Testis (tissue), 3 donors: ENCODE results near the gene PPT2. TPM values are rescaled to one million over a fixed set of nuclear protein-coding genes. Genes with fewer than 3 reads are reported as not detected.
A peak's percentile ranks its signal among the peaks of the same experiment; 100 is the strongest.
"Not testable (repeated sequence)": the region's sequence is repeated elsewhere in the genome, so short reads cannot be mapped to it uniquely, and the experiment has no call there.

Experiments used
- DNase-seq: peaks from one replicate; pipeline ENCODE4 v3.0.0-alpha.2; 2019
- H3K27ac ChIP-seq, 2 donors: fragments of 200-600 bp; sonication (generic); one replicate each; pipeline ENCODE4 v1.5.1; 2019
- H3K27me3 ChIP-seq: fragments of 200-600 bp; sonication (generic); one replicate; pipeline ENCODE4 v1.5.1; 2019
- H3K36me3 ChIP-seq: fragments of 200-600 bp; sonication (generic); one replicate; pipeline ENCODE4 v1.5.1; 2017; ENCODE audit warnings: low read depth; ENCODE audit errors: missing control alignments
- H3K4me1 ChIP-seq: fragments of 200-600 bp; sonication (generic); one replicate; pipeline ENCODE4 v1.5.1; 2019
- H3K4me3 ChIP-seq, 2 donors: fragments of 200-600 bp; sonication (generic); one replicate each; pipeline ENCODE4 v1.5.1; 2017 to 2019
- H3K9me3 ChIP-seq: fragments of 200-600 bp; sonication (generic); one replicate; pipeline ENCODE4 v1.5.1; 2017
- CTCF ChIP-seq, 3 experiments: fragments of 450-650 bp in 2 of 3; fragments of 200-600 bp in 1 of 3; sonication (generic) in 1 of 3; IDR thresholded peaks; one replicate each; pipeline ENCODE4 v1.5.1; 2016 to 2019; ENCODE audit warnings: antibody characterized with exemption in 3 of 3, mild to moderate bottlenecking in 2 of 3, moderate library complexity in 1 of 3
- POLR2A ChIP-seq: fragments of 450-650 bp; IDR thresholded peaks from one replicate; pipeline ENCODE4 v1.6.1; 2017; ENCODE audit warnings: antibody characterized with exemption, mild to moderate bottlenecking, moderate library complexity
- WGBS, 2 donors: methylation state at CpG; one replicate each; pipeline ENCODE4 v1.1.5; 2018; 5-methylcytosine and 5-hydroxymethylcytosine counted together
- intact Hi-C: fragments of 100-400 bp; cut with DNase I; formaldehyde crosslinking; loops from one replicate; pipeline ENCODE4 v1.15.1; 2023; ENCODE audit warnings: low total_unique reads
- polyA plus RNA-seq: library from polyadenylated mRNA; stranded (reverse); fragments of 350-450 nt; fragmentation: Illumina TruSeq; extraction: RNeasy Lipid Tissue Mini Kit (QIAGEN cat#74804); gene quantifications from one replicate; pipeline ENCODE4 v1.2.3, GENCODE V29; 2014; ENCODE audit warnings: low read depth, low replicate concordance; ENCODE audit not compliant: insufficient read depth
- total RNA-seq, 2 donors: library from RNA; depleted of rRNA; stranded (reverse); fragments of >200 nt; gene quantifications; one replicate each; pipeline ENCODE4 v1.2.3, GENCODE V29; 2016

PPT2 gene
- total and polyA plus RNA-seq, 3 donors from 2014 or later, result 18.9 to 92.8 (median 33.9) TPM

GRCh38 chr6:32190054-32190851 is 36.3 kb downstream of the PPT2 start, which contains the start of gene PBX2:
Gene PBX2, minus strand, starts transcription at chr6:32190202. Its CDS starts 287 bp downstream, at chr6:32189915.
- H3K9me3 ChIP-seq, result no peaks in the 10 kb centered on the region
- H3K36me3 ChIP-seq, result no peaks in the 10 kb centered on the region
- H3K4me1 ChIP-seq, result peaks cover 40% of the 10 kb centered on the region
- peak within 1 kb of the TSS; percentile 98 to 99 for H3K27ac ChIP-seq
- intact Hi-C loops, result no loop called here
- peak within 1 kb of the TSS; percentile 73 to 93 for H3K4me3 ChIP-seq
- no peaks in the 10 kb centered on the region for H3K27me3 ChIP-seq
- no peak for TF ChIP-seq CTCF (IDR thresholded peaks at IDR 0.05)
- TF ChIP-seq POLR2A, result peak; percentile 84
- DNase-seq, result peak; percentile 97
- 0 to 2% methylated on average over 16 to 23 of the region's 23 CpGs for WGBS, 2 donors

- Histone ChIP-seq H3K27me3 (no peaks in the 10 kb centered on the region), H3K27ac (peak overlapping the region; percentile 98 to 99), H3K4me1 (peaks cover 34% of the 10 kb centered on the region), H3K9me3 (no peaks in the 10 kb centered on the region), H3K36me3 (no peaks in the 10 kb centered on the region), H3K4me3 (peak overlapping the region; percentile 73 to 93)
- intact Hi-C loops, result no loop called here
- no peak for DNase-seq
- WGBS, 2 donors, result 77 to 81% methylated on average over 7 to 8 of the region's 8 CpGs
- TF ChIP-seq CTCF (IDR thresholded peaks at IDR 0.05), result no peak
- TF ChIP-seq POLR2A, result no peak
Observed at GRCh38 chr6:32190911-32191677, 37.2 kb downstream of the PPT2 start.

- intact Hi-C loops, result no loop called here
- no peaks in the 10 kb centered on the region for H3K36me3 ChIP-seq
- no peak for DNase-seq
- no peaks in the 10 kb centered on the region for H3K9me3 ChIP-seq
- no peaks in the 10 kb centered on the region for H3K27me3 ChIP-seq
- TF ChIP-seq POLR2A, result no peak
- TF ChIP-seq CTCF (IDR thresholded peaks at IDR 0.05), result no peak
- WGBS, 2 donors, result 72 to 74% methylated on average over 12 to 15 of the region's 15 CpGs
- no peak overlapping the region for H3K4me3 ChIP-seq
- peak overlapping the region; percentile 81 to 99 for H3K27ac ChIP-seq
- H3K4me1 ChIP-seq, result peaks cover 35% of the 10 kb centered on the region
Observed at GRCh38 chr6:32191696-32192607, 38.0 kb downstream of the PPT2 start.

- Histone ChIP-seq H3K4me3 (no peak within 1 kb of the TSS), H3K27me3 (no peaks in the 10 kb centered on the region), H3K36me3 (no peaks in the 10 kb centered on the region), H3K4me1 (peaks cover 42% of the 10 kb centered on the region), H3K27ac (peak within 1 kb of the TSS; percentile 81 to 99), H3K9me3 (no peaks in the 10 kb centered on the region)
- DNase-seq, result no peak
- 55 to 78% methylated on average over 5 of the region's 5 CpGs for WGBS, 2 donors
- no peak for TF ChIP-seq POLR2A
- no peak for TF ChIP-seq CTCF (IDR thresholded peaks at IDR 0.05)
- intact Hi-C loops, result no loop called here
Observed at GRCh38 chr6:32192608-32193039, 38.7 kb downstream of the PPT2 start, which contains the start of gene GPSM3. Gene GPSM3, minus strand, starts transcription at chr6:32192643. Its CDS starts 130 bp downstream, at chr6:32192513.

GRCh38 chr6:32193096-32193495 is 39.2 kb downstream of the PPT2 start:
- DNase-seq, H3K9me3 ChIP-seq, H3K27me3 ChIP-seq, intact Hi-C loops, H3K36me3 ChIP-seq, H3K4me3 ChIP-seq: not testable (repeated sequence)
- H3K4me1 ChIP-seq, result peaks cover 42% of the 10 kb centered on the region
- peak overlapping the region in 1 of 2 donors; percentile 81 for H3K27ac ChIP-seq
- WGBS, 2 donors, result 81 to 84% methylated on average over 13 of the region's 13 CpGs
